ENCODE results near the gene ASIC4.

- TF ChIP-seq CTCF (IDR thresholded peaks at IDR 0.05) (peak; percentile 30 to 91 (median 39)), POLR2A (IDR thresholded peaks at IDR 0.05) (no peak)
Measured at GRCh38 chr2:219560037-219560892, 46.0 kb downstream of the ASIC4 start.

Data from body of pancreas (tissue), 4 donors.